ENCODE data around the gene GPR52. TPM values are rescaled to one million over a fixed set of nuclear protein-coding genes. Genes with fewer than 3 reads are reported as not detected.

GPR52 gene, protein sequence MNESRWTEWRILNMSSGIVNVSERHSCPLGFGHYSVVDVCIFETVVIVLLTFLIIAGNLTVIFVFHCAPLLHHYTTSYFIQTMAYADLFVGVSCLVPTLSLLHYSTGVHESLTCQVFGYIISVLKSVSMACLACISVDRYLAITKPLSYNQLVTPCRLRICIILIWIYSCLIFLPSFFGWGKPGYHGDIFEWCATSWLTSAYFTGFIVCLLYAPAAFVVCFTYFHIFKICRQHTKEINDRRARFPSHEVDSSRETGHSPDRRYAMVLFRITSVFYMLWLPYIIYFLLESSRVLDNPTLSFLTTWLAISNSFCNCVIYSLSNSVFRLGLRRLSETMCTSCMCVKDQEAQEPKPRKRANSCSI
- total RNA-seq (2022; extraction: Qiagen RNA extraction) = not detected in 5 replicates

DNA sequence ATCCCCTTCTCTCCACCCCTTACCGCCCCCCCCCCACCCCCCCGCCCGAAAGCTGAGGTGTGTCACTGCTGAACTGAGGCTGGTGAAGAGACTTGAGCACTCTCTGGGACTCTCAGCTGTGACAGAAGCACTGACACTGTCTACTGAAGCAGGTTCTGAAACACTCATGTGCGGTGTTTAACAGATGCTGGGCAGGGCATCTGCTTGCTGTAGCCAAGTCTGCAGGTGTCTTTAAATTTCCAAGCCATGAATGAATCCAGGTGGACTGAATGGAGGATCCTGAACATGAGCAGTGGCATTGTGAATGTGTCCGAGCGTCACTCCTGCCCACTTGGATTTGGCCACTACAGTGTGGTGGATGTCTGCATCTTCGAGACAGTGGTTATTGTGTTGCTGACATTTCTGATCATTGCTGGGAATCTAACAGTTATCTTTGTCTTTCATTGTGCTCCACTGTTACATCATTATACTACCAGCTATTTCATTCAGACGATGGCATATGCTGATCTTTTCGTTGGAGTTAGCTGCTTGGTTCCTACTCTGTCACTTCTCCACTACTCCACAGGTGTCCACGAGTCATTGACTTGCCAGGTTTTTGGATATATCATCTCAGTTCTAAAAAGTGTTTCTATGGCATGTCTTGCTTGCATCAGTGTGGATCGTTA is at the start of gene GPR52:
GPR52 (plus strand) TSS at position 99 of the 665 bp plus-strand sequence; CDS start at position 247, 148 bp downstream.

All from A549 treated with Mapracorat at 1 μM for 4 hours (cell line).